HG03521 (cell line): ENCODE data around the gene MYO9A.

Experiments
- ATAC-seq: cut with Tn5 transposase; IDR thresholded peaks from one replicate; pipeline ENCODE4 v1.9.1; 2021; ENCODE audit warnings: mild to moderate bottlenecking, moderate library complexity; ENCODE audit not compliant: unreplicated experiment

MYO9A gene

GRCh38 chr15:71811752-71812735 lies 305.9 kb downstream of the MYO9A start:
- ATAC-seq, result no peak

GRCh38 chr15:71811036-71811736 lies 306.8 kb downstream of the MYO9A start:
- no peak for ATAC-seq

- no peak for ATAC-seq
Observed at GRCh38 chr15:71810256-71811035, 307.5 kb downstream of the MYO9A start, which contains the start of gene NR2E3. Gene NR2E3 (plus strand): TSS chr15:71810554. CDS start chr15:71810744, 190 bp downstream.

DNA sequence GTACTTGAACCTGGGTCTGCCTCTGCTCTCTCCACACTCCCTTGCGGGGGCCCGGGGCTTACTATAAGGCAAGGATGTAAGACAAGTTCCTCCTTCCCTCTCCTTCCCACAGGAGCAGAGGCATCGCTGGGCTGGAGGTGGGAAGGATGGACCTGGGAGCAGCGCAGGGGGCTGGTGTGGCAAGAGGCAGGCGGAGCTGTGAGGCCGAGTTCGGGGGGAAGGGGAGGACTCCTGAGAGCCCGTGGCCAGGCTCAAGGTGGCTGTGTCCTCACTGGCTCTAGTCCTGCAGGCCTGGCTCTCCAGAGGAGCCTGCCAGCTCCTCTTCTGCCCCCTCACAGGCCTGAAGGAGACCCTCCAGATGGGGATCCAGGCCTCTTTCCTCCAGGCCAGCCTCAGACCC lies 308.6 kb downstream of the MYO9A start:
- no peak for ATAC-seq

DNA sequence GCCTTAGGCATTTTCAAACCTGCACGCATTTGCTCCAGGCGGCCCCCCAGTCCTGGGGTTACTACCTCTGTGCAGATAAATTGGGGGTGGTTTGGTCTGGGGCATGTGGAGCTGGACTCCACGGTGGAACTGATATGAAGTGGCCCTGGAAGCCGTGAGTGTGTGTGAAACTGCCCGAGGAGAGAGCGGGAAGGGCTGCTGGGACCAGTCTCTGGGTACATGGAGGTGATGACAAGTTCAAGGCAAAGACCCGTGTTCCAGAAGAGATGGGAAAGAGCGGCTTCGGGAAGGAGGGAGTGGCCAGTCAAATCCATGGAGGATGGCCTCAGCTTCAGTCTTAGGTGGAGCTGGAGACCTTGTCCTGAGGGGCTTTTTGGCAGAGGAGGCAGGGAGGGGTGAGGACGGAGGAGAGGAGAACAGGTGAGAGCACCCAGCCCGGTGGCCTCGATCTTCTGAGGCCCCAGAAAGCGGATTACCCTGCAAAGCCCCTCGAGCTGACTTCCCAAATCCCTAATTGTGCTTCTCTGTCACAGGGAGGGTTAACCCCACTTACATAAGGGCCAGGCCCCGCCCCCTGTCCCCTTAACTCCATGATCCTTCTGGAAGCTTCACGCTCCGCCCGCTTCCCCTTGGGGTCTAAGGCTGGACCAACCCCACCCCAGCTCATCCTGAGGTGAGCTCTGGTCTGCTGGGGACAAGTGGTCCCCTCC lies 309.5 kb downstream of the MYO9A start:
- ATAC-seq, result no peak

GRCh38 chr15:71807691-71808091 lies 310.3 kb downstream of the MYO9A start:
- ATAC-seq, result no peak

GRCh38 chr15:71807125-71807629 lies 310.8 kb downstream of the MYO9A start:
- ATAC-seq, result no peak

DNA sequence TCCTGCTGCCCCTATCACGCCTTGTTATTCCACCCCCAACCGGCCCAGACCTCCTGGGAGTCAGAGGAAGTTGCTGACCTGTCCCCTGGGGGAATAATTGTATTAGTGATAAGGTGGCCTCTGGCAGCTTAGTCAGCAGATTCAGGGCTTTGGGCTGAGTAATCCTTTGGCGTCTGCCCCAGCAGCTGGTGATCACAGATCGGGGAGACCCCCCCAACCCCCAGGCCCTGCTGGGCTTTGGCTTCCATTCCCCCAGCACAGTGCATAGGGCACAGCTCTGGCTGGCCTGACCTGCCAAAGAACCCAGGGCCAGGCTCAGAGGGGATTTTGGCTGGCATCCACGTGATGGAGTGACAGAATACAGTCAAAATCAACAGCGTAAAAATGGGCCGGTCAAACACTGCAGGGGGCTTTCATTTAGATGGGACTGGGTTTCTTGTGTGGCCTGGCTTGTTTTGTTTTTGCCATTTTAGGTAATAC lies 311.5 kb downstream of the MYO9A start:
- no peak for ATAC-seq

GRCh38 chr15:71804695-71805470 lies 313.1 kb downstream of the MYO9A start:
- ATAC-seq, result no peak

DNA sequence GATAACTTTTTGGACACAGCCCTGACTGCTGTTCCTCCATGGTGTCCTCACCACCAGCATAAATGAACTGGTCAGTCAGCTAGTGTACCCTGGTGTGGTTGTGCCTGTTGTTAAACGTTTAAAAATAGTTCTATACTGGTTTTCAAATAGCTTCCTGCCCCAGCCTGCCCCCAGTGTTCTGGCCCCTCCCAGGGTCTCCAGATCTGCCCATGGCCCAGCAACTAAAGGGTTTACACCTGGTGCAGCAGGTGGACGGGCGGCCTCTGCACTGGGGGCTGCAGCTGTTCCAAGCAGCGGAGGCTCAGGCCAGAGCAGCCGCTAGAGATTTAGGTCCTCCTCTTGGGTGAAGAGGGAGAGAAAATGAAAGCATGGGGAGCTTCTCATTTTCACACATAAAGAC lies 313.7 kb downstream of the MYO9A start:
- ATAC-seq, result no peak

GRCh38 chr15:71802770-71803169 lies 315.2 kb downstream of the MYO9A start:
- no peak for ATAC-seq

DNA sequence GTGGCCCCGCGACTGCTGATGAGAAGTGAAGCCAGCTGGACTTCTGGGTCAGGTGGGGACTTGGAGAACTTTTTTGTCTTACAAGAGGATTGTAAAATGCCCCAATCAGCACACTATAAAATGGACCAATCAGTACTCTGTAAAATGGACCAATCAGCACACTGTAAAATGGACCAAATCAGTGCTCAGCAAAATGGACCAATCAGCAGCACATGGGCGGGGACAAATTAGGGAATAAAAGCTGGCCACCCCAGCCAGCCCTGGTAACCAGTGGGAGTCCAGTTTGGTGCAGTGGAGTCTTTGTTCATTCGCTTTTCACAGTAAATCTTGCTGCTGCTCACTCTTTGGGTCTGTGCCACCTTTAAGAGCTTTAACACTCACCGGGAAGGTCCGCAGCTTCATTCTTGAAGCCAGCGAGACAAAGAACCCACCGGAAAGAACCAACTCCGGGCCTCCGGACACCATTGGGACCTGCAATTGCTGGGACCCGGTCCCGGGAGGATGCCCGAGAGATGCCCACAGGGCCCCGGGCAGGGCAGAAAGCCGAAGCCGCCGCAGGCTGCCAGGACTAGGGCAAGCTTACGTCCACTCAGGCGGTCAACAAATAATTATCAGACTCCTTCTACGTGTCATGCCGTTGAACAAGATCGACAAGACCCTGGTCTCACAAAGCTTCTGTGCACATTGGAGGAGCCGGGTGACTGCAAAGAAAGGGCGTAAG lies 315.9 kb downstream of the MYO9A start:
- ATAC-seq, result no peak

DNA sequence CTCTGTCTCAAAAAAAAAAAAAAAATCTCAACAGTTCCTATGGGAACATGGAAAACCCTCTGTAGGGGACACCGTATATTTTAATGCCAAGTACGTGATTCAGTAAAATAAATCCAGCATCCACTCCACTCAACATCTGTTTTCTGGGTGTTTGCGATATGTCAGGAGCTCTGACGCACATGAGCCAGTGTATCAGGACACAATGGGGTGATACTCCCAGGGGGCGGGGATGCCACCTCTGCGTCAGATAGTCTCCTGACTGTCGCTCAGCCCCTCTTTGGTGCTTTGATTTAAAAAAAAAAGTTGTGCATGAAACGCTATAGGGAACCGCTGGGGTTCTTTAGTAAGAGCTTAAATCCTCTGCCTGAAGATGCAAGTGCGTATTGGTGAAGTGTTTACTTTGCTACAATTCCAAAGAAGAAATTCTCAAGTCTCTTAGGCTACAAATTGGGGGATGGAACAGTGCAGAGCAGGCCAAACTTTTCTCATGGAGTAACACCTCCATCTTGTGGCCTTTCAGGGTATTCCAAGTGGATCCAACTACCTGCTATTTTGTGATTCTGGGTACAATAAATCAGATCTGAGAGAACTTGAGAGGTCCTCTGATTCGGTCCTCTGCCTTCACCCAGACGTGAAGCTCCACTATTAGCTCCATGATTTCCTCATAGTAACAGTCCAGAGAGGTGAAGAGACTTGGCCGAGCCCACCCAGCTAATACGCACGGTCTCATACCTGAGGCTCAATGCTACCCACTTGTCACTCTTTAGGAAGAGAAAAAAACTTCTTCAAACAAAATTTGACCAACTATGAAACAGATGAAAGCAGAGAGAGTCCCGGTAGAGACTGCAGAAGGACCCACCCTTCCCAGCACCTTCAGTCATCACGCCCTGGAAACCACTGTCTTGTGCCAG lies 316.9 kb downstream of the MYO9A start:
- ATAC-seq, result no peak

- no peak for ATAC-seq
Observed at GRCh38 chr15:71800190-71800589, 317.8 kb downstream of the MYO9A start.

GRCh38 chr15:71798641-71799040 lies 319.3 kb downstream of the MYO9A start:
- ATAC-seq, result no peak

DNA sequence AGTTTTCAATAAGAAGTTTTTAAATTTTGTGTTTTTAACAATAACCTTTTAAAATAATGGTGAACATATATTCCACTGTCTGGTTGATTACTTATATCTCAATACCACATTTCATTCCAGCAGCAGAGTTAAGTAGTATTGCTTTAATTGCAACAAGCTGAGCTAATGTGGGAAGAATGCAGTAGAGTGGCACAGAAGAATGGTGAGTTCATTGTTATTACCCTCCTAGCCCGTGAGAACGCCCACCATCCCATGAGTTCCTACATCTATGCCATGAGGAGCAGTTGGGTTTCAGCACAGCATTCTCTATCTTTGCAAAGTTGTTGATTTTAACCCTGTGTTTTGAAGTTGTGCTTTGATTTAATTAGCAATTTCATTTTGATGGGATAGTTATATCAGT lies 325.4 kb downstream of the MYO9A start:
- ATAC-seq, result no peak

DNA sequence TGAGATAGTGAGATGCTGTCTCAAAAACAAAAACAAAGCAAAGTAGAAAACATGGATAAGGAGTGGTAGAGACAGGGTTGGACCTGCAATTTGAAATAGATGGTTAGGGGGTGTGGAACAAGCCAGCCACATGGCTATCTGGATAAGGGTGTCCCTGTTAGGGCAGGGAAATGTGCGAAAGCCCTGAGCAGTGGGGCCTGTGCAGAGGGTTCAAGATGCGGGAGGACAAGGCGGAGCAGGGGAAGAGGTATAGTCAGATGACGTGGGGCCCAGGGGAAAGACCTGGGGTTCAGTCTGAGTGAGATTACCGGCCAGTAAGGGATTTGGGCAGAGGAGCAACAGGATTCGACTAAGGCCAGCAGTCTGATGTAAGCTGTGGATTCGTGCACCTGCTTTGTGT lies 326.0 kb downstream of the MYO9A start:
- ATAC-seq, result no peak

GRCh38 chr15:71790081-71790480 lies 327.9 kb downstream of the MYO9A start:
- ATAC-seq, result no peak
